Panc1 (cell line): ENCODE measurements around the gene IPO11. TPM values are rescaled to one million over a fixed set of nuclear protein-coding genes. Genes with fewer than 3 reads are reported as not detected.
"Not testable (repeated sequence)": the region's sequence is repeated elsewhere in the genome, so short reads cannot be mapped to it uniquely, and the experiment has no call there.

Experiments used
- ATAC-seq: fragments of 200-7000 bp; cut with Tn5 transposase; 2 replicates; pipeline ENCODE4 v1.9.1; 2020; ENCODE audit warnings: mild to moderate bottlenecking, moderate library complexity
- BruUV-seq: library from RNA; stranded (reverse); fragments of 400-500 nt; replicated peaks from 2 replicates; lab custom pipeline; 2021; lab: Mats Ljungman, UMichigan
- CTCF ChIA-PET: fragments of 300-600 bp; sonication (Branson Sonifier 250); formaldehyde crosslinking; loops from one replicate; lab custom pipeline; 2022; ENCODE audit warnings: antibody characterized with exemption; lab: Charles Lee
- POLR2A ChIA-PET: fragments of 300-600 bp; sonication (Branson Sonifier 250); formaldehyde crosslinking; loops from one replicate; lab custom pipeline; 2022; ENCODE audit warnings: antibody characterized with exemption; lab: Charles Lee
- DNase-seq: peaks from one replicate; pipeline ENCODE4 v3.0.0-alpha.2; 2010; ENCODE audit warnings: low read depth, low spot score
- H3K27ac ChIP-seq: 2 replicates; pipeline ENCODE4 v1.5.1; 2011; ENCODE audit warnings: mild to moderate bottlenecking, low read length, inconsistent platforms
- H3K27me3 ChIP-seq: fragments of 200-500 bp; sonication (Bioruptor generic); 2 replicates; pipeline ENCODE4 v1.6.0; 2014; ENCODE audit warnings: low read length, inconsistent platforms; ENCODE audit not compliant: control insufficient read depth, insufficient read depth
- H3K36me3 ChIP-seq: fragments of 200-500 bp; sonication (Bioruptor generic); 2 replicates; pipeline ENCODE4 v1.5.1; 2014; ENCODE audit warnings: inconsistent platforms, mild to moderate bottlenecking, low read length, moderate library complexity; ENCODE audit not compliant: control insufficient read depth, insufficient read depth
- H3K4me1 ChIP-seq: 2 replicates; pipeline ENCODE4 v1.5.1; 2011; ENCODE audit warnings: inconsistent platforms, mild to moderate bottlenecking, low read length, moderate library complexity; ENCODE audit not compliant: control insufficient read depth, insufficient read depth
- H3K4me3 ChIP-seq, 2 experiments: 2 replicates each; pipeline ENCODE4 v1.5.1; 2011 to 2012; ENCODE audit warnings: low read depth in 2 of 2, low read length in 2 of 2, mild to moderate bottlenecking in 2 of 2, inconsistent platforms in 1 of 2, moderate library complexity in 1 of 2
- H3K9me3 ChIP-seq: fragments of 200-500 bp; sonication (Bioruptor generic); 2 replicates; pipeline ENCODE4 v1.5.1; 2014; ENCODE audit warnings: low read depth, mild to moderate bottlenecking, inconsistent platforms, low read length, moderate library complexity; ENCODE audit not compliant: control insufficient read depth, insufficient read depth
- CTCF ChIP-seq: fragments of 450-650 bp; IDR thresholded peaks from 2 replicates; pipeline ENCODE4 v1.5.1; 2017; ENCODE audit warnings: mild to moderate bottlenecking
- POLR2AphosphoS5 ChIP-seq: IDR thresholded peaks from 2 replicates; pipeline ENCODE4 v1.6.1; 2012; ENCODE audit warnings: mild to moderate bottlenecking, low read depth, low read length, moderate library complexity
- REST ChIP-seq, 2 experiments: IDR thresholded peaks; 2 replicates each; pipeline ENCODE4 v1.6.1; 2011 to 2012; ENCODE audit warnings: low read depth in 2 of 2, control low read depth in 1 of 2, low read length in 1 of 2, mild to moderate bottlenecking in 1 of 2, moderate library complexity in 1 of 2; ENCODE audit not compliant: insufficient read depth in 1 of 2
- SIN3A ChIP-seq: IDR thresholded peaks from 2 replicates; pipeline ENCODE4 v1.6.1; 2012; ENCODE audit warnings: low read depth, mild to moderate bottlenecking, low read length, moderate library complexity, borderline replicate concordance; ENCODE audit not compliant: insufficient read depth
- TCF7L2 ChIP-seq: IDR thresholded peaks from 2 replicates; pipeline ENCODE4 v1.6.1; 2011; ENCODE audit warnings: mild to moderate bottlenecking, low read depth, low read length, inconsistent platforms
- in situ Hi-C: cut with HindIII; loops from 2 replicates; pipeline ENCODE4 v1.10.0; 2016; ENCODE audit warnings: low sequenced_read_pairs, low pct_unique_long_range_greater_than_20kb
- intact Hi-C: fragments of 100-400 bp; cut with micrococcal nuclease; formaldehyde crosslinking; loops from one replicate; pipeline ENCODE4 v1.10.0; 2022; ENCODE audit not compliant: unreplicated experiment
- total RNA-seq: library from RNA; stranded (reverse); gene quantifications from one replicate; pipeline ENCODE4 v1.2.1, GENCODE V29; 2021; ENCODE audit not compliant: unreplicated experiment

The IPO11 gene
- total RNA-seq, 1 experiment from 2014 or later: 39.8 TPM

GRCh38 chr5:62623271-62623670 is 210.7 kb downstream of the IPO11 start:
- Histone ChIP-seq H3K27ac (no peak overlapping the region), H3K4me3 (no peak overlapping the region), H3K4me1 (no peaks in the 10 kb centered on the region), H3K9me3 (no peaks in the 10 kb centered on the region), H3K27me3 (no peaks in the 10 kb centered on the region), H3K36me3 (no peaks in the 10 kb centered on the region; the same call in 1 of the 2 replicates)
- BruUV-seq: no TSS peak
- ChIA-PET POLR2A (no interaction called here), CTCF (interaction anchor here (0.7 kb wide), 1 partner anchor 164 kb away, joined by 6 read pairs; no protein-coding TSS in a partner anchor)
- ATAC-seq: no peak
- TF ChIP-seq REST (IDR thresholded peaks at IDR 0.05; ENCODE audit: insufficient read depth in 1 of 2, low read depth in 2 of 2, low read length in 1 of 2) (no peak), CTCF (no peak), TCF7L2 (no peak), SIN3A (no peak), POLR2AphosphoS5 (no peak)
- no peak for DNase-seq
- in situ Hi-C loops (no loop called here), intact Hi-C loops (no loop called here)

GRCh38 chr5:62624436-62624835 is 211.9 kb downstream of the IPO11 start:
- H3K36me3 ChIP-seq, ATAC-seq, intact Hi-C loops, CTCF ChIA-PET, H3K27me3 ChIP-seq, DNase-seq, BruUV-seq, H3K27ac ChIP-seq, H3K4me1 ChIP-seq, H3K4me3 ChIP-seq, H3K9me3 ChIP-seq, POLR2A ChIA-PET, in situ Hi-C loops: not testable (repeated sequence)

GRCh38 chr5:62626534-62626933 is 214.0 kb downstream of the IPO11 start:
- BruUV-seq: no TSS peak
- ChIA-PET POLR2A (interaction anchor here (0.5 kb wide), 1 partner anchor 1468 kb away, joined by 3 read pairs; no protein-coding TSS in a partner anchor), CTCF (no interaction called here)
- H3K4me3 ChIP-seq: no peak overlapping the region
- intact Hi-C loops (no loop called here), in situ Hi-C loops (no loop called here)
- no peak overlapping the region for H3K27ac ChIP-seq
- TF ChIP-seq TCF7L2 (no peak), REST (IDR thresholded peaks at IDR 0.05; ENCODE audit: insufficient read depth in 1 of 2, low read depth in 2 of 2, low read length in 1 of 2) (no peak), SIN3A (no peak)
- ATAC-seq: no peak
- DNase-seq: no peak
- H3K27me3 ChIP-seq: no peaks in the 10 kb centered on the region
- H3K4me1 ChIP-seq: no peaks in the 10 kb centered on the region
- no peaks in the 10 kb centered on the region for H3K9me3 ChIP-seq
- peaks cover 2% of the 10 kb centered on the region; the same call in 1 of the 2 replicates for H3K36me3 ChIP-seq
